ENCODE measurements around the gene SPATA18. TPM values are rescaled to one million over a fixed set of nuclear protein-coding genes. Genes with fewer than 3 reads are reported as not detected.

SPATA18 gene
- total RNA-seq, 3 donors from 2014 or later = 8.8 to 11.0 (median 9.6) TPM

- DNase-seq (ENCODE audit: low spot score in 2 of 2) = no peak
- Histone ChIP-seq H3K27ac (no peak overlapping the region), H3K27me3 (no peaks in the 10 kb centered on the region), H3K36me3 (no peaks in the 10 kb centered on the region), H3K4me1 (no peaks in the 10 kb centered on the region), H3K4me3 (no peak overlapping the region), H3K9me3 (no peaks in the 10 kb centered on the region)
- TF ChIP-seq, protein P1, sequence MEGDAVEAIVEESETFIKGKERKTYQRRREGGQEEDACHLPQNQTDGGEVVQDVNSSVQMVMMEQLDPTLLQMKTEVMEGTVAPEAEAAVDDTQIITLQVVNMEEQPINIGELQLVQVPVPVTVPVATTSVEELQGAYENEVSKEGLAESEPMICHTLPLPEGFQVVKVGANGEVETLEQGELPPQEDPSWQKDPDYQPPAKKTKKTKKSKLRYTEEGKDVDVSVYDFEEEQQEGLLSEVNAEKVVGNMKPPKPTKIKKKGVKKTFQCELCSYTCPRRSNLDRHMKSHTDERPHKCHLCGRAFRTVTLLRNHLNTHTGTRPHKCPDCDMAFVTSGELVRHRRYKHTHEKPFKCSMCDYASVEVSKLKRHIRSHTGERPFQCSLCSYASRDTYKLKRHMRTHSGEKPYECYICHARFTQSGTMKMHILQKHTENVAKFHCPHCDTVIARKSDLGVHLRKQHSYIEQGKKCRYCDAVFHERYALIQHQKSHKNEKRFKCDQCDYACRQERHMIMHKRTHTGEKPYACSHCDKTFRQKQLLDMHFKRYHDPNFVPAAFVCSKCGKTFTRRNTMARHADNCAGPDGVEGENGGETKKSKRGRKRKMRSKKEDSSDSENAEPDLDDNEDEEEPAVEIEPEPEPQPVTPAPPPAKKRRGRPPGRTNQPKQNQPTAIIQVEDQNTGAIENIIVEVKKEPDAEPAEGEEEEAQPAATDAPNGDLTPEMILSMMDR (IDR thresholded peaks at IDR 0.05) = no peak
- no peak for TF ChIP-seq POLR2AphosphoS5 (IDR thresholded peaks at IDR 0.05)
- no peak for TF ChIP-seq POLR2A (IDR thresholded peaks at IDR 0.05)
- intact Hi-C loops (cut with DNase I; ENCODE audit: low total_unique reads) = no loop called here
Measured at GRCh38 chr4:52010986-52011385, 40.1 kb upstream of the SPATA18 start.

- H3K27me3 ChIP-seq = no peaks in the 10 kb centered on the region
- H3K9me3 ChIP-seq = no peaks in the 10 kb centered on the region
- H3K4me3 ChIP-seq = no peak overlapping the region
- TF ChIP-seq POLR2AphosphoS5 (IDR thresholded peaks at IDR 0.05) (no peak), POLR2A (IDR thresholded peaks at IDR 0.05) (no peak)
- TF ChIP-seq, protein P1 (IDR thresholded peaks at IDR 0.05) = no peak
- no peak for DNase-seq (ENCODE audit: low spot score in 2 of 2)
- no peak overlapping the region for H3K27ac ChIP-seq
- H3K36me3 ChIP-seq = no peaks in the 10 kb centered on the region
- intact Hi-C loops (cut with DNase I; ENCODE audit: low total_unique reads) = no loop called here
- H3K4me1 ChIP-seq = no peaks in the 10 kb centered on the region
Measured at GRCh38 chr4:52012651-52013050, 38.5 kb upstream of the SPATA18 start.

DNA sequence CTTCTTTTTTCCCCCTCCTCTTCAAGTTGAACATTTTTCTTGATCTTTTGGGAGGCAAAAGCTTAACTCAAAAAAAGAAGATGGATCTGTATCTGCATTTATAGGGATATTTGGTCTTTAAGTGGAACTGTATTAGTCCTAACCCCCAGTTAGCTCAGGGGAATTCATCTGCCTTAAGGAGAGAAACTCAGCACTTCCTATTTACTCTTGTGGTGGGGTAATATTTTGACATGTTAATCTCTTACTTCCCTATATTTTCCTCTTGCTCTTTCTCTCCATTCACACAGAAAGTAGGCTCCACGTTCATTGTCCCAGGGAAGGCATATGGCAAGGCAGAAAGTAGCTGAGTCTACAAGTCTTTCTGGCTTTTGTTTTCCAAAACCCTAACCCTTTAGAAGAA lies 36.2 kb upstream of the SPATA18 start:
- no peak for DNase-seq (ENCODE audit: low spot score in 2 of 2)
- Histone ChIP-seq H3K9me3 (no peaks in the 10 kb centered on the region), H3K27me3 (no peaks in the 10 kb centered on the region), H3K36me3 (no peaks in the 10 kb centered on the region), H3K4me1 (no peaks in the 10 kb centered on the region), H3K4me3 (no peak overlapping the region), H3K27ac (no peak overlapping the region)
- intact Hi-C loops (cut with DNase I; ENCODE audit: low total_unique reads) = no loop called here
- no peak for TF ChIP-seq POLR2AphosphoS5 (IDR thresholded peaks at IDR 0.05)
- TF ChIP-seq, protein P1 (IDR thresholded peaks at IDR 0.05) = no peak
- no peak for TF ChIP-seq POLR2A (IDR thresholded peaks at IDR 0.05)

DNA sequence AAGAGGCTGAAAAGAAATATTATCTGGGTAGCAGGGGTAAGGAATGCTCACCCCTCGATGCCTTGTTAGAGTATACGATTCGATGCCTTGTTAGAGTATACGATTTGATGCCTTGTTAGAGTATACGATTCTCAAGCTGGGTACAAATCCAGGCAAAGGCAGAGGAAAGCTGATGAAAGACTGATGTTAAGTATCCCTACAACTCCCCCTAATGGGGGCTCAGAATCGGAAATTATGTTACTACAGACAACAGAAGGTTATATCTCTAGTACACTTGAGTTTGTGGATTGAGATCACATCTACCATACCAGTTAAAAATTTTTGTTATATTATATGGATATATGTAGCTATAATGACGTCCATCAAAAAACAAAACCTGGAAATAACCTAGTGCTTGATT lies 35.7 kb upstream of the SPATA18 start:
- TF ChIP-seq, protein P1 (IDR thresholded peaks at IDR 0.05) = no peak
- TF ChIP-seq POLR2AphosphoS5 (IDR thresholded peaks at IDR 0.05) (no peak), POLR2A (IDR thresholded peaks at IDR 0.05) (no peak)
- no peaks in the 10 kb centered on the region for H3K4me1 ChIP-seq
- H3K27ac ChIP-seq = no peak overlapping the region
- DNase-seq (ENCODE audit: low spot score in 2 of 2) = no peak
- H3K27me3 ChIP-seq = no peaks in the 10 kb centered on the region
- no peaks in the 10 kb centered on the region for H3K9me3 ChIP-seq
- intact Hi-C loops (cut with DNase I; ENCODE audit: low total_unique reads) = no loop called here
- no peaks in the 10 kb centered on the region for H3K36me3 ChIP-seq
- no peak overlapping the region for H3K4me3 ChIP-seq

DNA sequence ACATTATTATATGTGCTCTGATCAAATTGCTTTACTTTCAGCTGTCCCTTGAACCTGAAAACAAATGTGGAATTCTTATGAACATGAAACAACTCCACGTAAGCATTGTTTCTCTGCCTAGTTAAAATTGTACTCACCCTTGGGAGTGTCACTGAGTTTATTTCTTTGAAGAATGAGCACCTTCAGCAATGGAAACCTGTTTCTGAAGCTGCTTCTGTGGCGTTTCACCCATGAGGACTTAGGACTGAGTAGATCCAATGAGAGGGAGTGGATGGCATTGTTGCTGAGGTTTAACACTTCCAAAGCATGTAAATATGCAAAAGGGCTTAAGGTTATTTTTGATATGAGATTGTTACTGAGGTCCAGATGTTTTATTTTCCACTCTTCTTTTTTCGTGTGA lies 34.1 kb upstream of the SPATA18 start:
- Histone ChIP-seq H3K9me3 (no peaks in the 10 kb centered on the region), H3K27me3 (no peaks in the 10 kb centered on the region), H3K4me3 (no peak overlapping the region), H3K36me3 (no peaks in the 10 kb centered on the region), H3K4me1 (no peaks in the 10 kb centered on the region), H3K27ac (no peak overlapping the region)
- intact Hi-C loops (cut with DNase I; ENCODE audit: low total_unique reads) = no loop called here
- no peak for DNase-seq (ENCODE audit: low spot score in 2 of 2)
- TF ChIP-seq, protein P1 (IDR thresholded peaks at IDR 0.05) = no peak
- TF ChIP-seq POLR2A (IDR thresholded peaks at IDR 0.05) (no peak), POLR2AphosphoS5 (IDR thresholded peaks at IDR 0.05) (no peak)

Measured in breast epithelium (tissue), 4 donors.